ENCODE measurements around the gene TBXT. TPM values are rescaled to one million over a fixed set of nuclear protein-coding genes. Genes with fewer than 3 reads are reported as not detected.

The TBXT gene
- total and polyA plus RNA-seq, 9 of the 15 experiments (the other 6 are each of a cell fraction or from before 2014, with no cell fraction given) = not detected

DNA sequence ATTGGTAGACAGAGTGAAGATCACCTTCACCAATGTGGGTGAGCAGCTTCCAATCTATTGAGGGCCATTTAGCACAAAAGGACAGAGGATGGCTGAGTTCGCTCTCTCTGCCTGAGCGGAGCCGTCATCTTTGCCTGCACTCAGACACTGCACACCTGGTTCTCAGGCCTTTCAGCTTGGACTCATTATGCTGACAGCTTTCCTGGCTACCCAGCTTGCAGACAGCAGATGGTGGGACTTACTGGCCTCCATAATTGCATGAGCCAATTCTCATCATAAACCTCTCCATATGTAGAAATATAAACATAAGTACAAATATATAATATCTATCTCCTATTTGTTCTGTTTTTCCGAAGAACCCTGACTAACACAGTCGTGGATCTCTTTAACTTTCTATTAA, 13.7 kb downstream of the TBXT start:
- WGBS (ENCODE audit: insufficient coverage, low coverage, missing lambda C conversion rate) = 1% methylated on average over 5 of the region's 5 CpGs
- Histone ChIP-seq H2AFZ (ENCODE audit: low read depth, low read length) (no peak overlapping the region), H3K9me3 (replicated peaks; ENCODE audit: control insufficient read depth, insufficient read depth, low read depth, low read length) (no peaks in the 10 kb centered on the region), H4K20me1 (replicated peaks; ENCODE audit: control insufficient read depth, insufficient read depth, low read length) (no peaks in the 10 kb centered on the region), H3K9ac (ENCODE audit: insufficient read depth in 1 of 2, low read depth in 2 of 2, low read length in 2 of 2) (no peak overlapping the region), H3K27me3 (ENCODE audit: control insufficient read depth in 2 of 2, insufficient read depth in 2 of 2, low read length in 2 of 2) (peaks cover 9 to 35% of the 10 kb centered on the region in 2 experiments; a peak in 4 of 5 replicates), H3K9me1 (ENCODE audit: control insufficient read depth, insufficient read depth, low read length) (no peaks in the 10 kb centered on the region), H3K27ac (ENCODE audit: extremely low read depth, low read depth, low read length) (no peak overlapping the region), H3K4me1 (replicated peaks in 1 of 2; ENCODE audit: control insufficient read depth in 2 of 2, insufficient read depth in 2 of 2, low read length in 2 of 2) (peaks cover 0 to 3% of the 10 kb centered on the region in 2 experiments; a peak in 1 of 5 replicates), H3K4me3 (no peak overlapping the region), H3K79me2 (ENCODE audit: control insufficient read depth, insufficient read depth, low read length) (no peaks in the 10 kb centered on the region), H3K4me2 (ENCODE audit: insufficient read depth, low read length) (no peak overlapping the region), H3K36me3 (ENCODE audit: control insufficient read depth, insufficient read depth, low read length) (no peaks in the 10 kb centered on the region)
- DNase-seq (ENCODE audit: extremely low read depth in 1 of 4, low spot score in 3 of 4) = no peak
- FAIRE-seq = no peak
- no TSS peak for BruUV-seq (replicated peaks)
- POLR2A ChIA-PET = no interaction called here
- intact Hi-C loops (cut with micrococcal nuclease) = no loop called here
- in situ Hi-C loops (cut with MboI) = no loop called here
- CTCF ChIA-PET (ENCODE audit: low intra/inter-chr PET ratio) = no interaction called here
- TF ChIP-seq DIDO1 (tag; IDR thresholded peaks at IDR 0.05; ENCODE audit: low read depth) = no peak
- TF ChIP-seq ZNF263 (CRISPR knock-in tag; IDR thresholded peaks at IDR 0.05; ENCODE audit: borderline replicate concordance) = no peak
- TF ChIP-seq MIER1 (IDR thresholded peaks at IDR 0.05; ENCODE audit: low read depth) = no peak
- no peak for TF ChIP-seq EP300 (IDR thresholded peaks at IDR 0.05; ENCODE audit: low read length)
- no peak for TF ChIP-seq CBX1 (IDR thresholded peaks at IDR 0.05; ENCODE audit: low read depth)
- TF ChIP-seq, protein P1, sequence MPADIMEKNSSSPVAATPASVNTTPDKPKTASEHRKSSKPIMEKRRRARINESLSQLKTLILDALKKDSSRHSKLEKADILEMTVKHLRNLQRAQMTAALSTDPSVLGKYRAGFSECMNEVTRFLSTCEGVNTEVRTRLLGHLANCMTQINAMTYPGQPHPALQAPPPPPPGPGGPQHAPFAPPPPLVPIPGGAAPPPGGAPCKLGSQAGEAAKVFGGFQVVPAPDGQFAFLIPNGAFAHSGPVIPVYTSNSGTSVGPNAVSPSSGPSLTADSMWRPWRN (IDR thresholded peaks at IDR 0.05; ENCODE audit: low read depth) = no peak
- ATAC-seq = no peak

GRCh38 chr6:166152660-166153059, 15.0 kb downstream of the TBXT start:
- ATAC-seq (no peak), FAIRE-seq (no peak), DNase-seq (ENCODE audit: extremely low read depth in 1 of 4, low spot score in 3 of 4) (no peak)
- peaks cover under 1 to 32% of the 10 kb centered on the region in 2 experiments; a peak in 3 of 5 replicates for H3K27me3 ChIP-seq (ENCODE audit: control insufficient read depth in 2 of 2, insufficient read depth in 2 of 2, low read length in 2 of 2)
- no TSS peak for BruUV-seq (replicated peaks)
- H2AFZ ChIP-seq (ENCODE audit: low read depth, low read length) = no peak overlapping the region
- intact Hi-C loops (cut with micrococcal nuclease) = no loop called here
- ChIA-PET POLR2A (no interaction called here), CTCF (ENCODE audit: low intra/inter-chr PET ratio) (no interaction called here)
- WGBS (ENCODE audit: insufficient coverage, low coverage, missing lambda C conversion rate) = 0% methylated on average over 3 of the region's 3 CpGs
- no peak overlapping the region for H3K4me3 ChIP-seq
- H3K4me1 ChIP-seq (replicated peaks in 1 of 2; ENCODE audit: control insufficient read depth in 2 of 2, insufficient read depth in 2 of 2, low read length in 2 of 2) = no peaks in the 10 kb centered on the region
- no peaks in the 10 kb centered on the region for H3K79me2 ChIP-seq (ENCODE audit: control insufficient read depth, insufficient read depth, low read length)
- no peaks in the 10 kb centered on the region for H3K9me1 ChIP-seq (ENCODE audit: control insufficient read depth, insufficient read depth, low read length)
- no peak overlapping the region for H3K9ac ChIP-seq (ENCODE audit: insufficient read depth in 1 of 2, low read depth in 2 of 2, low read length in 2 of 2)
- H3K36me3 ChIP-seq (ENCODE audit: control insufficient read depth, insufficient read depth, low read length) = no peaks in the 10 kb centered on the region
- no peaks in the 10 kb centered on the region for H3K9me3 ChIP-seq (replicated peaks; ENCODE audit: control insufficient read depth, insufficient read depth, low read depth, low read length)
- in situ Hi-C loops (cut with MboI) = no loop called here
- no peak overlapping the region for H3K27ac ChIP-seq (ENCODE audit: extremely low read depth, low read depth, low read length)
- H3K4me2 ChIP-seq (ENCODE audit: insufficient read depth, low read length) = no peak overlapping the region
- H4K20me1 ChIP-seq (replicated peaks; ENCODE audit: control insufficient read depth, insufficient read depth, low read length) = no peaks in the 10 kb centered on the region
- no peak for TF ChIP-seq TBL1XR1 (IDR thresholded peaks at IDR 0.05; ENCODE audit: low read length in 2 of 2)
- TF ChIP-seq HNRNPH1 (optimal IDR thresholded peaks at IDR 0.05; ENCODE audit: low read depth, low read length) = no peak
- no peak for TF ChIP-seq GABPB2 (CRISPR knock-in tag; conservative IDR thresholded peaks at IDR 0.05)
- TF ChIP-seq, protein P2, sequence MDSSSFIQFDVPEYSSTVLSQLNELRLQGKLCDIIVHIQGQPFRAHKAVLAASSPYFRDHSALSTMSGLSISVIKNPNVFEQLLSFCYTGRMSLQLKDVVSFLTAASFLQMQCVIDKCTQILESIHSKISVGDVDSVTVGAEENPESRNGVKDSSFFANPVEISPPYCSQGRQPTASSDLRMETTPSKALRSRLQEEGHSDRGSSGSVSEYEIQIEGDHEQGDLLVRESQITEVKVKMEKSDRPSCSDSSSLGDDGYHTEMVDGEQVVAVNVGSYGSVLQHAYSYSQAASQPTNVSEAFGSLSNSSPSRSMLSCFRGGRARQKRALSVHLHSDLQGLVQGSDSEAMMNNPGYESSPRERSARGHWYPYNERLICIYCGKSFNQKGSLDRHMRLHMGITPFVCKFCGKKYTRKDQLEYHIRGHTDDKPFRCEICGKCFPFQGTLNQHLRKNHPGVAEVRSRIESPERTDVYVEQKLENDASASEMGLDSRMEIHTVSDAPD (CRISPR knock-in tag; IDR thresholded peaks at IDR 0.05) = no peak
- TF ChIP-seq RHOXF2B (CRISPR knock-in tag; conservative IDR thresholded peaks at IDR 0.05) = no peak
- TF ChIP-seq, protein P3, sequence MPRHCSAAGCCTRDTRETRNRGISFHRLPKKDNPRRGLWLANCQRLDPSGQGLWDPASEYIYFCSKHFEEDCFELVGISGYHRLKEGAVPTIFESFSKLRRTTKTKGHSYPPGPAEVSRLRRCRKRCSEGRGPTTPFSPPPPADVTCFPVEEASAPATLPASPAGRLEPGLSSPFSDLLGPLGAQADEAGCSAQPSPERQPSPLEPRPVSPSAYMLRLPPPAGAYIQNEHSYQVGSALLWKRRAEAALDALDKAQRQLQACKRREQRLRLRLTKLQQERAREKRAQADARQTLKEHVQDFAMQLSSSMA (CRISPR knock-in tag; IDR thresholded peaks at IDR 0.05) = no peak
- no peak for TF ChIP-seq NFE2L1 (tag; IDR thresholded peaks at IDR 0.05; ENCODE audit: borderline replicate concordance, low read depth)
- no peak for TF ChIP-seq RBM14 (IDR thresholded peaks at IDR 0.05; ENCODE audit: borderline replicate concordance, insufficient read depth, low read depth, low read length)
- TF ChIP-seq ESRRA (IDR thresholded peaks at IDR 0.05; ENCODE audit: borderline replicate concordance, low read depth) = no peak
- no peak for TF ChIP-seq SMARCA4 (IDR thresholded peaks at IDR 0.05)

All from K562 (cell line).